H54 (cell line): ENCODE results near the gene FAM110A.

Experiments used
- DNase-seq: peaks from one replicate; pipeline ENCODE4 v3.0.0; 2011; ENCODE audit warnings: low spot score, mixed read lengths; ENCODE audit not compliant: insufficient read length
- FAIRE-seq: peaks from 3 replicates; lab custom pipeline; 2011; peaks lifted over from hg19 to GRCh38; lab: Jason Lieb, UNC
- POLR2A ChIP-seq: IDR thresholded peaks from 2 replicates; pipeline ENCODE4 v1.6.1; 2011; ENCODE audit warnings: low read depth, mild to moderate bottlenecking, low read length

FAM110A gene

DNA sequence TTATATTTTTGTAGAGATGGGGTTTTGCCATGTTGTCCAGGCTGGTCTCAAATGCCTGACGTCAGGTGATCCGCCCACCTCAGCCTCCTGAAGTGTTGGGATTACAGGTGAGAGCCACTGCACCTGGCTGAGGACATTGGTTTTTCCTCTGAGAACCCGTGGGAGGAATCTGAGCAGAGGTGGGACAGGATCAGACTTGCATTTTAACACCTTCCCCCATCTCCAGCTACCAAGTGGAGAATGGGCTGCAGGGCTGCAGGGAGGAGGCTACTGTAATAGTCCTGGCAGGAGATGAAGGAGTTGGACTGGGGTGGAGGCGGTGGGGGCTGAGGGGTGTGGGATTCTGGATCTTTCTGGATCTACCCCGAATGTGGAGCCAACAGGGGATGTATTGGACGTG lies 24.5 kb downstream of the FAM110A start:
- no peak for TF ChIP-seq POLR2A
- no peak for DNase-seq
- FAIRE-seq = no peak

DNA sequence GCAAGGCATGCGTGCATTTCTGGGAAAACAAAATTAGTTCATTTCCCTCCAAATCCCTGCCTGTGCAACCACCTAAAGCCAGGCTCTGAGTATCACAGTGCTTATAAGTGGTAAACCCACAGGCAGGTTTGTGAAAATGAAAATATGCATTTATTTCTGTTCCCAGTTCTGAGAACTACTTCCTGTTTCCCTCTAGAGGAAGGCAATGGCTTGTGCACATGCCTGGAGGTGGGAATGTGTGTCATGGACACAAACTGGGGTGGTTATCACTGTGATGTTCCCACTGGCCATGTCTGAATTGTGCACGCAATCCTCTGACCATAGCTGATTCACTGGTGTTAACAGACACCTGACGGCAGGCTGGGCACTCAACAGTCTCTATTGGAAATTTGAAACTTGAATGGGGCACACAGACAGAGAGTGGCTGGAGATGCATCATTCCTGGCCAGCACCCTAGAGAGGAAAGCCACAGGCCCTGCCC lies 26.3 kb downstream of the FAM110A start:
- FAIRE-seq = no peak
- no peak for TF ChIP-seq POLR2A

GRCh38 chr20:860891-861290 lies 27.4 kb downstream of the FAM110A start:
- TF ChIP-seq POLR2A = no peak
- DNase-seq = no peak
- no peak for FAIRE-seq

More for the DNA sequence above, 26.3 kb downstream of the FAM110A start:
- DNase-seq = no peak

GRCh38 chr20:865440-865839 lies 31.9 kb downstream of the FAM110A start:
- no peak for FAIRE-seq
- TF ChIP-seq POLR2A = no peak
- DNase-seq = no peak

- FAIRE-seq = no peak
Measured at GRCh38 chr20:868279-868678, 34.8 kb downstream of the FAM110A start.

GRCh38 chr20:869606-870005 lies 36.1 kb downstream of the FAM110A start:
- DNase-seq (no peak), FAIRE-seq (no peak)
- TF ChIP-seq POLR2A = no peak

More at GRCh38 chr20:868279-868678, 34.8 kb downstream of the FAM110A start:
- no peak for TF ChIP-seq POLR2A
- DNase-seq = no peak

DNA sequence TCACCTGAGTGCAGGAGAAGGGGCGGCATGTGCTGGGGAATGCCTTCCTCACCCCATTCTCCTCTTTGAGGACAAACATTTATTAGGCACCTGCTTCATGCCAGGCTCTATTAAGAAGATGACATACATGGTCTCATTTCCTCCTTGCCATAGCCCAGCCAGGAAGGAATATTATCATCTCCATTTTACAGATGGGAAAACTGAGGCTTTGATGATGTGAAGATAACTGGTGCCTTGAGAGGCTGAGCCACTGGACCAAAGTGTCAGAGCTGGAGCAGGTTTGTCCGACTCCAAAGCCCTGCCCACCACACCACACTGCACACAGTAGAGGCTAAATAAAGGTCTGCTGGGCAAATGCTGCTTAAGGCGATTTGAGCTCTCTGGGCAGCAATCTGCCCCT lies 37.2 kb downstream of the FAM110A start:
- TF ChIP-seq POLR2A = no peak
- no peak for FAIRE-seq
- DNase-seq = no peak

DNA sequence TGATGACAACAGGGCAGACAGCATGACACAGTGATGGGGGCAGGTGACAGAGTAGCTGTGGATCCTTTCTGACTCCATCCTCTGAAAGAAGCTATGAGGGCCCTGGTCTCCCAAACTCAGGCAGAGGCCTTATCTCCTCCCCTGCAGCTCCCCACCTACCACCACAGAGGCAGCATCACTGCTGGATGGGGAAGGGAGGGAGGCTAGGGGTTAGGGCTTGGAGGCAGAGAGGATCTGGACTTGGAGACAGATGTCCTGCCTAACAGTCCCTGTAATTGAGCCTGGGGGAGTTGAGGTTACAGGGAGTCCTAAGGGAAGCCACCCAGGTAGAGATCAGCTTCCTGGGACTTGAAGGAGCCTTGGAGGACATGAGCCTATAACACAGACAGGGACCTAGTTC lies 37.9 kb downstream of the FAM110A start:
- DNase-seq (no peak), FAIRE-seq (no peak)
- no peak for TF ChIP-seq POLR2A

- no peak for DNase-seq
- FAIRE-seq = no peak
- TF ChIP-seq POLR2A = no peak
Measured at GRCh38 chr20:871948-872347, 38.4 kb downstream of the FAM110A start.

GRCh38 chr20:872855-873520 lies 39.5 kb downstream of the FAM110A start:
- FAIRE-seq (no peak), DNase-seq (no peak)
- no peak for TF ChIP-seq POLR2A

DNA sequence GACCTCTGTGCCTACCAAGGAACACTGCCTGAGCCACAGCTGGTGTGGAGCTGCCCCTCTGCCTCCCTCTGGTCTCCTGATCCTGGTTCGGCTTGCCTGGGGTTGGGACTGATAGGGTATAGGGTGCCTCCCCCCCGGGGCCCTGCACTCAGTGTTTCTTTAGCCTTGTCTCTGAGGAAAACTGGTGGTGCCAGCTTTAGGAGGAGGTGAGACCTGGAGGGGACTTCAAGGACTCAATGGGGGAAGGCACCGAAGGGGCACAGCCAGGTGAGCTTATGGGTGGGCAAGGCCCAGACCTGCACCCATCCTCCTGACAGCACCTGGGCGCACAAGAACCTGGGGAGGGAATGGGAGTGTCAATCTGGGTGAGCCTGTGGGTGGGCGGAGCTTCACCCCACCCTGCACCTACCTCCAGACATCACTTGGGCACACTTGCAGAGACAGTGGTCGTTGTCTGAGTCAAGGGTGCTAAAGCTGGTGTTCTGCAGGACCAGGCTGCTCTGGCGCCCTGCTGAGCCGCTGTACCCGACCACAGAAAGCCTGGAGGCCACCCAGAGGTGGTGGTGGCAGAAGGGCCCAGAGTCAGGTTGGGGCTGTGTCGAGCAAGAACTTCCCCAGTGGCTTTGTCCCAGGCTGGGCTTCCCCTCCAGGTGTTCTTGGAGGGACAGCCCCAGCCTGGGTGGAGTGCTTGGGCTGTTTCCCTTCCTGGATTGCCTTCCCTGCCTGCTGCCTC lies 40.5 kb downstream of the FAM110A start:
- TF ChIP-seq POLR2A = no peak
- DNase-seq (no peak), FAIRE-seq (no peak)

- DNase-seq (no peak), FAIRE-seq (no peak)
- TF ChIP-seq POLR2A = no peak
Measured at GRCh38 chr20:875115-875514, 41.6 kb downstream of the FAM110A start.

GRCh38 chr20:877814-878213 lies 44.3 kb downstream of the FAM110A start:
- FAIRE-seq = no peak
- DNase-seq = no peak

GRCh38 chr20:878511-879307 lies 45.2 kb downstream of the FAM110A start:
- no peak for FAIRE-seq
- no peak for TF ChIP-seq POLR2A

More at GRCh38 chr20:877814-878213, 44.3 kb downstream of the FAM110A start:
- TF ChIP-seq POLR2A = no peak

More at GRCh38 chr20:878511-879307, 45.2 kb downstream of the FAM110A start:
- no peak for DNase-seq
